NCI-H2029 (cell line): ENCODE results near the gene DCC.
"Not testable (repeated sequence)": the region's sequence is repeated elsewhere in the genome, so short reads cannot be mapped to it uniquely, and the experiment has no call there.

Experiments used
- DNase-seq: peaks from one replicate; lab custom pipeline; 2025; lab: John Stamatoyannopoulos, UW

Gene DCC

GRCh38 chr18:53417003-53417402 is 1077.0 kb downstream of the DCC start:
- no peak for DNase-seq

- no peak for DNase-seq
Measured at GRCh38 chr18:53421869-53422268, 1081.9 kb downstream of the DCC start.

GRCh38 chr18:53422896-53423295 is 1082.9 kb downstream of the DCC start:
- DNase-seq, result no peak

GRCh38 chr18:53426666-53427184 is 1086.7 kb downstream of the DCC start:
- no peak for DNase-seq

GRCh38 chr18:53441761-53442414 is 1101.9 kb downstream of the DCC start:
- no peak for DNase-seq

GRCh38 chr18:53442415-53442783 is 1102.4 kb downstream of the DCC start:
- DNase-seq, result no peak

GRCh38 chr18:53443336-53443735 is 1103.3 kb downstream of the DCC start:
- no peak for DNase-seq

GRCh38 chr18:53443831-53444230 is 1103.8 kb downstream of the DCC start:
- no peak for DNase-seq

- DNase-seq, result no peak
Measured at GRCh38 chr18:53451902-53452301, 1111.9 kb downstream of the DCC start.

- no peak for DNase-seq
Measured at GRCh38 chr18:53457068-53457467, 1117.1 kb downstream of the DCC start.

GRCh38 chr18:53458268-53458667 is 1118.3 kb downstream of the DCC start:
- DNase-seq, result no peak

- DNase-seq, result no peak
Measured at GRCh38 chr18:53458944-53459580, 1119.1 kb downstream of the DCC start.

GRCh38 chr18:53467756-53468155 is 1127.8 kb downstream of the DCC start:
- no peak for DNase-seq

- not testable (repeated sequence) for DNase-seq
Measured at GRCh38 chr18:53468173-53468572, 1128.2 kb downstream of the DCC start.

- DNase-seq, result no peak
Measured at GRCh38 chr18:53472546-53472945, 1132.5 kb downstream of the DCC start.

GRCh38 chr18:53478155-53478554 is 1138.2 kb downstream of the DCC start:
- no peak for DNase-seq

- no peak for DNase-seq
Measured at GRCh38 chr18:53486296-53486695, 1146.3 kb downstream of the DCC start.

- no peak for DNase-seq
Measured at GRCh38 chr18:53489266-53489665, 1149.3 kb downstream of the DCC start.

GRCh38 chr18:53490019-53490418 is 1150.0 kb downstream of the DCC start:
- DNase-seq, result no peak

- no peak for DNase-seq
Measured at GRCh38 chr18:53496028-53496427, 1156.0 kb downstream of the DCC start.

GRCh38 chr18:53503914-53504441 is 1164.0 kb downstream of the DCC start:
- no peak for DNase-seq

- DNase-seq, result no peak
Measured at GRCh38 chr18:53508529-53508928, 1168.5 kb downstream of the DCC start.

GRCh38 chr18:53509886-53510285 is 1169.9 kb downstream of the DCC start:
- DNase-seq, result no peak

- DNase-seq, result not testable (repeated sequence)
Measured at GRCh38 chr18:53511725-53512124, 1171.7 kb downstream of the DCC start.
